ENCODE results near the gene STK11IP. TPM values are rescaled to one million over a fixed set of nuclear protein-coding genes. Genes with fewer than 3 reads are reported as not detected.

The STK11IP gene
- total RNA-seq, 4 donors from 2014 or later = 8.9 to 24.2 (median 14.3) TPM

GRCh38 chr2:219563271-219563928, 34.3 kb upstream of the STK11IP start:
- H3K27ac ChIP-seq (replicated peaks in 1 of 4) = no peak overlapping the region
- intact Hi-C loops (cut with DNase I) = loop anchor here (5.0 kb wide), 1 partner anchor 34 kb away; the partner anchor contains the start of gene STK11IP
- TF ChIP-seq EP300 (IDR thresholded peaks at IDR 0.05) (no peak), CTCF (IDR thresholded peaks at IDR 0.05) (no peak), POLR2A (IDR thresholded peaks at IDR 0.05; ENCODE audit: low read depth) (no peak), POLR2AphosphoS5 (IDR thresholded peaks at IDR 0.05) (no peak)
- H3K27me3 ChIP-seq = no peaks in the 10 kb centered on the region
- WGBS = 87% methylated on average over 19 of the region's 20 CpGs
- H3K4me3 ChIP-seq = no peak overlapping the region
- peaks cover 3 to 18% (median 16%) of the 10 kb centered on the region in 4 donors for H3K4me1 ChIP-seq
- H3K9me3 ChIP-seq = no peaks in the 10 kb centered on the region
- H3K36me3 ChIP-seq = peaks cover 0 to 76% (median 52%) of the 10 kb centered on the region in 4 donors
- DNase-seq (ENCODE audit: extremely low spot score) = no peak

- 90% methylated on average over 17 of the region's 21 CpGs for WGBS
- DNase-seq (ENCODE audit: extremely low spot score) = no peak
- H3K9me3 ChIP-seq = no peaks in the 10 kb centered on the region
- intact Hi-C loops (cut with DNase I) = no loop called here
- H3K4me1 ChIP-seq = peaks cover 7 to 12% (median 10%) of the 10 kb centered on the region in 4 donors
- H3K4me3 ChIP-seq = no peak overlapping the region
- H3K36me3 ChIP-seq = peaks cover 0 to 66% (median 48%) of the 10 kb centered on the region in 4 donors
- no peaks in the 10 kb centered on the region for H3K27me3 ChIP-seq
- H3K27ac ChIP-seq (replicated peaks in 1 of 4) = no peak overlapping the region
- TF ChIP-seq CTCF (IDR thresholded peaks at IDR 0.05) (no peak), POLR2AphosphoS5 (IDR thresholded peaks at IDR 0.05) (no peak), POLR2A (IDR thresholded peaks at IDR 0.05; ENCODE audit: low read depth) (no peak), EP300 (IDR thresholded peaks at IDR 0.05) (no peak)
Observed at GRCh38 chr2:219565130-219566080, 32.3 kb upstream of the STK11IP start.

- H3K4me3 ChIP-seq = no peak overlapping the region
- no peaks in the 10 kb centered on the region for H3K9me3 ChIP-seq
- DNase-seq (ENCODE audit: extremely low spot score) = no peak
- H3K36me3 ChIP-seq = peaks cover 0 to 63% (median 44%) of the 10 kb centered on the region in 4 donors
- H3K4me1 ChIP-seq = peaks cover 7 to 14% (median 11%) of the 10 kb centered on the region in 4 donors
- WGBS = 94% methylated on average over 11 of the region's 11 CpGs
- no peaks in the 10 kb centered on the region for H3K27me3 ChIP-seq
- no peak for TF ChIP-seq POLR2A (IDR thresholded peaks at IDR 0.05; ENCODE audit: low read depth)
- no peak for TF ChIP-seq CTCF (IDR thresholded peaks at IDR 0.05)
- TF ChIP-seq POLR2AphosphoS5 (IDR thresholded peaks at IDR 0.05) = no peak
- no peak for TF ChIP-seq EP300 (IDR thresholded peaks at IDR 0.05)
- H3K27ac ChIP-seq (replicated peaks in 1 of 4) = no peak overlapping the region
- intact Hi-C loops (cut with DNase I) = no loop called here
Observed at GRCh38 chr2:219566640-219567039, 31.0 kb upstream of the STK11IP start.

- intact Hi-C loops (cut with DNase I) = no loop called here
- Histone ChIP-seq H3K36me3 (peaks cover 0 to 58% (median 39%) of the 10 kb centered on the region in 4 donors), H3K9me3 (no peaks in the 10 kb centered on the region), H3K27me3 (no peaks in the 10 kb centered on the region), H3K4me3 (no peak overlapping the region), H3K27ac (replicated peaks in 1 of 4) (no peak overlapping the region), H3K4me1 (peaks cover 12 to 19% (median 15%) of the 10 kb centered on the region in 4 donors)
- 94% methylated on average over 17 of the region's 18 CpGs for WGBS
- no peak for DNase-seq (ENCODE audit: extremely low spot score)
- TF ChIP-seq EP300 (IDR thresholded peaks at IDR 0.05) (no peak), CTCF (IDR thresholded peaks at IDR 0.05) (no peak), POLR2AphosphoS5 (IDR thresholded peaks at IDR 0.05) (no peak), POLR2A (IDR thresholded peaks at IDR 0.05; ENCODE audit: low read depth) (no peak)
Observed at GRCh38 chr2:219567131-219567530, 30.5 kb upstream of the STK11IP start.
